Endodermal cell (in vitro differentiated cells): Measurements from ENCODE around the gene PLPPR5. TPM values are rescaled to one million over a fixed set of nuclear protein-coding genes. Genes with fewer than 3 reads are reported as not detected.

Experiments
- DNase-seq: peaks from one replicate; pipeline ENCODE4 v3.0.0-alpha.2; 2017
- H3K27ac ChIP-seq: 2 replicates; pipeline ENCODE4 v1.5.1; 2013; ENCODE audit warnings: mild to moderate bottlenecking, low read depth, low read length, moderate library complexity
- H3K27me3 ChIP-seq: 2 replicates; pipeline ENCODE4 v1.6.1; 2013; ENCODE audit warnings: mild to moderate bottlenecking, low read length, moderate library complexity; ENCODE audit not compliant: insufficient read depth, control insufficient read depth, poor library complexity, severe bottlenecking
- H3K36me3 ChIP-seq: 2 replicates; pipeline ENCODE4 v1.7.0; 2013; ENCODE audit warnings: mild to moderate bottlenecking, low read length, moderate library complexity; ENCODE audit not compliant: control insufficient read depth, insufficient read depth
- H3K4me1 ChIP-seq: one replicate; pipeline ENCODE4 v1.7.0; 2013; ENCODE audit warnings: low read length; ENCODE audit not compliant: control insufficient read depth, insufficient read depth
- H3K4me3 ChIP-seq: 2 replicates; pipeline ENCODE4 v1.5.1; 2013; ENCODE audit warnings: mild to moderate bottlenecking, low read length, moderate library complexity
- H3K9ac ChIP-seq: 2 replicates; pipeline ENCODE4 v1.6.1; 2013; ENCODE audit warnings: mild to moderate bottlenecking, low read length, moderate library complexity; ENCODE audit not compliant: poor library complexity, severe bottlenecking; ENCODE audit errors: extremely low read depth
- H3K9me3 ChIP-seq: 2 replicates; pipeline ENCODE4 v1.6.1; 2013; ENCODE audit warnings: mild to moderate bottlenecking, low read length, moderate library complexity; ENCODE audit not compliant: control insufficient read depth
- H3K27ac Mint-ChIP-seq: 2 replicates; pipeline ENCODE4 v1.8.0; 2020; ENCODE audit warnings: mixed read lengths
- H3K27me3 Mint-ChIP-seq: 2 replicates; pipeline ENCODE4 v1.8.0; 2021; ENCODE audit warnings: mild to moderate bottlenecking, mixed read lengths; ENCODE audit not compliant: insufficient read depth
- H3K36me3 Mint-ChIP-seq: 2 replicates; pipeline ENCODE4 v1.8.0; 2020; ENCODE audit warnings: low read depth, mixed read lengths
- H3K4me1 Mint-ChIP-seq: 2 replicates; pipeline ENCODE4 v1.8.0; 2020; ENCODE audit warnings: mixed read lengths
- H3K4me3 Mint-ChIP-seq: 2 replicates; pipeline ENCODE4 v1.8.0; 2020; ENCODE audit warnings: mild to moderate bottlenecking, moderate library complexity, mixed read lengths
- H3K9me3 Mint-ChIP-seq: 2 replicates; pipeline ENCODE4 v1.8.0; 2020; ENCODE audit warnings: mild to moderate bottlenecking, mixed read lengths
- CTCF ChIP-seq: fragments of 200-600 bp; sonication (generic); conservative IDR thresholded peaks from 2 replicates; pipeline ENCODE4 v1.5.0; 2021; ENCODE audit warnings: antibody characterized with exemption, mild to moderate bottlenecking
- WGBS, 2 experiments: methylation state at CpG; one replicate each; pipeline versions ENCODE4 v1.1.5 to v1.1.7; 2013; ENCODE audit warnings: missing lambda C conversion rate in 2 of 2, mixed read lengths in 1 of 2; ENCODE audit not compliant: insufficient coverage in 1 of 2, insufficient read length in 1 of 2; 5-methylcytosine and 5-hydroxymethylcytosine counted together
- total RNA-seq, 2 donors: library from RNA; stranded (reverse); fragmentation: NEBNext Ultra II Directional in 1 of 2; extraction: Animal tissue kit (Norgen Biotek cat#: 25700) in 1 of 2; gene quantifications; 2 replicates in 1 of 2; 3 replicates in 1 of 2; pipeline ENCODE4 v1.2.1, GENCODE V29; 2021

Gene PLPPR5
- total RNA-seq, 2 donors from 2014 or later, result 0.18 to 0.31 TPM

- no peak overlapping the region for H3K27ac ChIP-seq
- H3K9ac ChIP-seq, result no peak overlapping the region
- Mint-ChIP-seq H3K36me3 (no peaks in the 10 kb centered on the region), H3K27me3 (peaks cover 76% of the 10 kb centered on the region), H3K4me3 (peak overlapping the region; percentile 64), H3K4me1 (peaks cover 3% of the 10 kb centered on the region), H3K9me3 (no peaks in the 10 kb centered on the region), H3K27ac (no peak overlapping the region)
- peaks cover 59% of the 10 kb centered on the region for H3K27me3 ChIP-seq
- peak; percentile 64 for DNase-seq
- H3K36me3 ChIP-seq, result no peaks in the 10 kb centered on the region
- WGBS, 2 experiments, result 0 to 11% methylated on average over 2 to 16 of the region's 20 CpGs
- no peaks in the 10 kb centered on the region for H3K9me3 ChIP-seq
- peaks cover 3% of the 10 kb centered on the region for H3K4me1 ChIP-seq
- H3K4me3 ChIP-seq, result peak overlapping the region; percentile 78
- TF ChIP-seq CTCF, result no peak
Observed at GRCh38 chr1:99003581-99004253, 944 bp downstream of the PLPPR5 start.

GRCh38 chr1:98992844-98993243 is 11.8 kb downstream of the PLPPR5 start:
- Mint-ChIP-seq H3K4me3 (no peak overlapping the region), H3K9me3 (no peaks in the 10 kb centered on the region)

GRCh38 chr1:98991127-98992012 is 13.3 kb downstream of the PLPPR5 start:
- WGBS, 2 experiments, result 71 to 80% methylated on average over 4 of the region's 4 CpGs
- Histone ChIP-seq H3K4me3 (no peak overlapping the region), H3K4me1 (peaks cover 4% of the 10 kb centered on the region), H3K27ac (no peak overlapping the region), H3K36me3 (no peaks in the 10 kb centered on the region), H3K27me3 (no peaks in the 10 kb centered on the region), H3K9ac (no peak overlapping the region), H3K9me3 (no peaks in the 10 kb centered on the region)
- no peaks in the 10 kb centered on the region for H3K27me3 Mint-ChIP-seq
- no peaks in the 10 kb centered on the region for H3K9me3 Mint-ChIP-seq
- no peak for DNase-seq
- no peak overlapping the region for H3K4me3 Mint-ChIP-seq
- peak; percentile 74 for TF ChIP-seq CTCF
- H3K4me1 Mint-ChIP-seq, result peaks cover 6% of the 10 kb centered on the region
- no peak overlapping the region for H3K27ac Mint-ChIP-seq
- no peaks in the 10 kb centered on the region for H3K36me3 Mint-ChIP-seq

More at GRCh38 chr1:98992844-98993243, 11.8 kb downstream of the PLPPR5 start:
- H3K27ac ChIP-seq, result no peak overlapping the region
- no peaks in the 10 kb centered on the region for H3K27me3 ChIP-seq
- no peaks in the 10 kb centered on the region for H3K36me3 Mint-ChIP-seq
- H3K4me1 ChIP-seq, result peaks cover 2% of the 10 kb centered on the region
- 84 to 89% methylated on average over 2 to 3 of the region's 3 CpGs for WGBS, 2 experiments
- H3K27me3 Mint-ChIP-seq, result no peaks in the 10 kb centered on the region
- no peak overlapping the region for H3K4me3 ChIP-seq
- no peak for DNase-seq
- H3K9me3 ChIP-seq, result no peaks in the 10 kb centered on the region
- no peak overlapping the region for H3K9ac ChIP-seq
- TF ChIP-seq CTCF, result no peak
- no peaks in the 10 kb centered on the region for H3K36me3 ChIP-seq
- no peak overlapping the region for H3K27ac Mint-ChIP-seq
- peaks cover 3% of the 10 kb centered on the region for H3K4me1 Mint-ChIP-seq
